ENCODE results near the gene NPDC1.

The NPDC1 gene

GRCh38 chr9:137050570-137050969 lies 4.6 kb upstream of the NPDC1 start:
- Histone ChIP-seq H3K9me3 (replicated peaks; ENCODE audit: insufficient read depth, low read length) (no peaks in the 10 kb centered on the region), H3K4me2 (ENCODE audit: low read depth, low read length) (no peak overlapping the region), H3K27me3 (replicated peaks; ENCODE audit: insufficient read depth, low read length) (peaks cover 80% of the 10 kb centered on the region), H4K20me1 (ENCODE audit: insufficient read depth, low read length) (no peaks in the 10 kb centered on the region), H2AFZ (ENCODE audit: low read length) (no peak overlapping the region), H3K4me3 (ENCODE audit: low read length) (no peak overlapping the region), H3F3A (ENCODE audit: insufficient read depth, low read length) (no peaks in the 10 kb centered on the region), H3K9me2 (replicated peaks; ENCODE audit: insufficient read depth, low read length) (no peaks in the 10 kb centered on the region), H3K4me1 (ENCODE audit: low read length) (no peaks in the 10 kb centered on the region), H3K9ac (ENCODE audit: low read length) (no peak overlapping the region), H3K36me3 (replicated peaks; ENCODE audit: insufficient read depth, low read length) (no peaks in the 10 kb centered on the region), H3K27ac (ENCODE audit: low read length) (no peak overlapping the region), H3K79me2 (ENCODE audit: low read length) (no peaks in the 10 kb centered on the region)
- no peak for TF ChIP-seq EZH2 (optimal IDR thresholded peaks at IDR 0.05; ENCODE audit: low read depth, low read length)
- no peak for TF ChIP-seq CTCF (IDR thresholded peaks at IDR 0.05; ENCODE audit: low read length)
- no peak for TF ChIP-seq EZH2phosphoT487 (IDR thresholded peaks at IDR 0.05; ENCODE audit: low read length)
- DNase-seq: no peak

- Histone ChIP-seq H3K79me2 (ENCODE audit: low read length) (no peaks in the 10 kb centered on the region), H3K27ac (ENCODE audit: low read length) (no peak overlapping the region)
Measured at GRCh38 chr9:137049544-137050449, 3.8 kb upstream of the NPDC1 start.

GRCh38 chr9:137048655-137049543 lies 2.9 kb upstream of the NPDC1 start:
- Histone ChIP-seq H4K20me1 (ENCODE audit: insufficient read depth, low read length) (no peaks in the 10 kb centered on the region), H3K4me2 (ENCODE audit: low read depth, low read length) (no peak overlapping the region), H3K27ac (ENCODE audit: low read length) (no peak overlapping the region), H3F3A (ENCODE audit: insufficient read depth, low read length) (no peaks in the 10 kb centered on the region), H3K9ac (ENCODE audit: low read length) (no peak overlapping the region), H3K79me2 (ENCODE audit: low read length) (no peaks in the 10 kb centered on the region), H3K9me2 (replicated peaks; ENCODE audit: insufficient read depth, low read length) (no peaks in the 10 kb centered on the region), H3K36me3 (replicated peaks; ENCODE audit: insufficient read depth, low read length) (no peaks in the 10 kb centered on the region), H2AFZ (ENCODE audit: low read length) (no peak overlapping the region), H3K9me3 (replicated peaks; ENCODE audit: insufficient read depth, low read length) (no peaks in the 10 kb centered on the region), H3K4me1 (ENCODE audit: low read length) (no peaks in the 10 kb centered on the region), H3K4me3 (ENCODE audit: low read length) (no peak overlapping the region), H3K27me3 (replicated peaks; ENCODE audit: insufficient read depth, low read length) (peaks cover 87% of the 10 kb centered on the region)
- TF ChIP-seq CTCF (IDR thresholded peaks at IDR 0.05; ENCODE audit: low read length) (no peak), EZH2phosphoT487 (IDR thresholded peaks at IDR 0.05; ENCODE audit: low read length) (no peak), EZH2 (optimal IDR thresholded peaks at IDR 0.05; ENCODE audit: low read depth, low read length) (no peak)
- no peak for DNase-seq

More at GRCh38 chr9:137049544-137050449, 3.8 kb upstream of the NPDC1 start:
- Histone ChIP-seq H3K27me3 (replicated peaks; ENCODE audit: insufficient read depth, low read length) (peaks cover 84% of the 10 kb centered on the region), H3K4me2 (ENCODE audit: low read depth, low read length) (no peak overlapping the region), H3K36me3 (replicated peaks; ENCODE audit: insufficient read depth, low read length) (no peaks in the 10 kb centered on the region), H4K20me1 (ENCODE audit: insufficient read depth, low read length) (no peaks in the 10 kb centered on the region), H3K9ac (ENCODE audit: low read length) (no peak overlapping the region), H2AFZ (ENCODE audit: low read length) (no peak overlapping the region), H3K9me2 (replicated peaks; ENCODE audit: insufficient read depth, low read length) (no peaks in the 10 kb centered on the region), H3K9me3 (replicated peaks; ENCODE audit: insufficient read depth, low read length) (no peaks in the 10 kb centered on the region), H3K4me3 (ENCODE audit: low read length) (no peak overlapping the region), H3K4me1 (ENCODE audit: low read length) (no peaks in the 10 kb centered on the region), H3F3A (ENCODE audit: insufficient read depth, low read length) (no peaks in the 10 kb centered on the region)
- peak; percentile 33 for DNase-seq
- TF ChIP-seq EZH2phosphoT487 (IDR thresholded peaks at IDR 0.05; ENCODE audit: low read length): no peak
- TF ChIP-seq CTCF (IDR thresholded peaks at IDR 0.05; ENCODE audit: low read length): peak; percentile 31; the same call in 1 of the 2 replicates
- peak; percentile 41 for TF ChIP-seq EZH2 (optimal IDR thresholded peaks at IDR 0.05; ENCODE audit: low read depth, low read length)
